Cardiac septum (tissue), 1 donor: ENCODE measurements around the gene MOK. TPM values are rescaled to one million over a fixed set of nuclear protein-coding genes. Genes with fewer than 3 reads are reported as not detected.

Experiments
- total RNA-seq: library from RNA; stranded (reverse); fragmentation: NEBNext Ultra II Directional; extraction: Animal tissue kit (Norgen Biotek cat#: 25700); gene quantifications from one replicate; pipeline ENCODE4 v1.2.1, GENCODE V29; 2021
- donor health status: DM: no; HTN: no; CAD: no.

Gene MOK
- total RNA-seq, 1 donor from 2014 or later = 9.5 TPM

Other genes starting within 250 kb of the MOK start
- gene HSP90AA1, start 218.1 kb downstream of the MOK start, total RNA-seq = 475 TPM
- 21.9 TPM for gene WDR20, start 165.3 kb downstream of the MOK start, total RNA-seq
- 10.2 TPM for gene ZNF839, start 14.6 kb upstream of the MOK start, total RNA-seq
- 24.5 TPM for gene CINP, start 57.7 kb upstream of the MOK start, total RNA-seq
- gene TECPR2, start 57.8 kb upstream of the MOK start, total RNA-seq = 28.0 TPM
- 137 TPM for gene ANKRD9, start 204.6 kb upstream of the MOK start, total RNA-seq